OCI-LY1 (cell line): ENCODE results near the gene SGPP1.

Experiments
- H2AFZ ChIP-seq: fragments of 200-600 bp; sonication (generic), shearing (Covaris generic); 2 replicates; pipeline ENCODE4 v1.6.0; 2014; ENCODE audit warnings: antibody characterized with exemption, mild to moderate bottlenecking, low read length
- H3F3A ChIP-seq: fragments of 200-600 bp; sonication (generic), shearing (Covaris generic); 2 replicates; pipeline ENCODE4 v1.6.0; 2014; ENCODE audit warnings: mild to moderate bottlenecking, antibody characterized with exemption, low read length, moderate library complexity; ENCODE audit not compliant: insufficient read depth
- H3K27ac ChIP-seq: fragments of 200-600 bp; sonication (generic); 2 replicates; pipeline ENCODE4 v1.5.1; 2014; ENCODE audit warnings: low read length, mixed run types, mild to moderate bottlenecking, low read depth; ENCODE audit not compliant: poor library complexity, severe bottlenecking
- H3K27me3 ChIP-seq: fragments of 200-600 bp; sonication (generic); 2 replicates; pipeline ENCODE4 v1.6.0; 2014; ENCODE audit warnings: antibody characterized with exemption, mild to moderate bottlenecking, low read length, moderate library complexity; ENCODE audit not compliant: insufficient read depth
- H3K36me3 ChIP-seq: fragments of 200-600 bp; sonication (generic); 2 replicates; pipeline ENCODE4 v1.6.1; 2014; ENCODE audit warnings: mild to moderate bottlenecking, antibody characterized with exemption, low read length, moderate library complexity, mixed read lengths; ENCODE audit not compliant: insufficient read depth
- H3K4me1 ChIP-seq: fragments of 200-600 bp; sonication (generic); 2 replicates; pipeline ENCODE4 v1.5.1; 2014; ENCODE audit warnings: mild to moderate bottlenecking, low read length, moderate library complexity; ENCODE audit not compliant: insufficient read depth, severe bottlenecking
- H3K4me2 ChIP-seq: fragments of 200-600 bp; sonication (generic), shearing (Covaris generic); 2 replicates; pipeline ENCODE4 v1.6.1; 2014; ENCODE audit warnings: low read length
- H3K4me3 ChIP-seq: fragments of 200-600 bp; sonication (generic); 2 replicates; pipeline ENCODE4 v1.5.1; 2014; ENCODE audit warnings: low read length, low read depth, mild to moderate bottlenecking, mixed read lengths; ENCODE audit not compliant: poor library complexity, severe bottlenecking
- H3K79me2 ChIP-seq: fragments of 200-600 bp; shearing (Covaris generic); 2 replicates; pipeline ENCODE4 v1.6.1; 2016; ENCODE audit warnings: mixed run types, low read length, mixed read lengths; ENCODE audit not compliant: insufficient read depth
- H3K9ac ChIP-seq: fragments of 200-600 bp; sonication (generic), shearing (Covaris generic); 2 replicates; pipeline ENCODE4 v1.6.1; 2014; ENCODE audit warnings: mild to moderate bottlenecking, low read length, mixed read lengths
- H3K9me2 ChIP-seq: fragments of 200-600 bp; sonication (generic), shearing (Covaris generic); 2 replicates; pipeline ENCODE4 v1.6.1; 2014; ENCODE audit warnings: low read depth, mild to moderate bottlenecking, low read length, mixed read lengths
- H3K9me3 ChIP-seq: fragments of 200-600 bp; shearing (Covaris generic); 2 replicates; pipeline ENCODE4 v1.6.1; 2014; ENCODE audit warnings: low read length, mixed read lengths
- H4K20me1 ChIP-seq: fragments of 200-600 bp; sonication (generic), shearing (Covaris generic); 2 replicates; pipeline ENCODE4 v1.6.0; 2016; ENCODE audit warnings: mild to moderate bottlenecking, low read length; ENCODE audit not compliant: insufficient read depth
- EZH2 ChIP-seq: fragments of 200-600 bp; sonication (generic), shearing (Covaris generic); IDR thresholded peaks from 2 replicates; pipeline ENCODE4 v1.8.0; 2017; ENCODE audit warnings: borderline replicate concordance, mixed run types, mild to moderate bottlenecking, antibody characterized with exemption, low read length, moderate library complexity, mixed read lengths
- TF ChIP-seq, protein P1 (sequence below): fragments of 200-600 bp; sonication (generic), shearing (Covaris generic); IDR thresholded peaks from 2 replicates; pipeline ENCODE4 v1.5.1; 2017; ENCODE audit warnings: mild to moderate bottlenecking, antibody characterized with exemption, low read length, moderate library complexity, mixed read lengths

Gene SGPP1

DNA sequence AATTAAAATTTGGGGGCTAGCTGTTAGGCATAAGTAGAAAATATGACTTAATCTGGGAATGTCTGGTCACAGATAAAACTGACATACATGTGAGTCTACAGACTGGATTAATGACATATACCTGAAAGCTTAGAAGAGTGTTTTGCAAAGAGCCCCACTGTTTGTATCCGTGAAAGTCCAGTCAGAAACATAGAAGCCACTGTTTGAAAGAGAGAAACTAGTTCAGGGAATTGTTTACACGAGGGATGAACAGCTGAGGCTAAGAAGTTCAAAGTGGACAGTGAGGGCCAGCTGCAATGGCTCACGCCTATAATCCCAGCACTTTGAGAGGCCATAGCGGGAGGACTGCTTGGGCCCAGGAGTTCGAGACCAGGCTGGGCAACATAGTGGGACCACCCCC lies 36.2 kb upstream of the SGPP1 start:
- no peaks in the 10 kb centered on the region for H3K27me3 ChIP-seq
- H3K36me3 ChIP-seq = no peaks in the 10 kb centered on the region
- TF ChIP-seq, protein P1, sequence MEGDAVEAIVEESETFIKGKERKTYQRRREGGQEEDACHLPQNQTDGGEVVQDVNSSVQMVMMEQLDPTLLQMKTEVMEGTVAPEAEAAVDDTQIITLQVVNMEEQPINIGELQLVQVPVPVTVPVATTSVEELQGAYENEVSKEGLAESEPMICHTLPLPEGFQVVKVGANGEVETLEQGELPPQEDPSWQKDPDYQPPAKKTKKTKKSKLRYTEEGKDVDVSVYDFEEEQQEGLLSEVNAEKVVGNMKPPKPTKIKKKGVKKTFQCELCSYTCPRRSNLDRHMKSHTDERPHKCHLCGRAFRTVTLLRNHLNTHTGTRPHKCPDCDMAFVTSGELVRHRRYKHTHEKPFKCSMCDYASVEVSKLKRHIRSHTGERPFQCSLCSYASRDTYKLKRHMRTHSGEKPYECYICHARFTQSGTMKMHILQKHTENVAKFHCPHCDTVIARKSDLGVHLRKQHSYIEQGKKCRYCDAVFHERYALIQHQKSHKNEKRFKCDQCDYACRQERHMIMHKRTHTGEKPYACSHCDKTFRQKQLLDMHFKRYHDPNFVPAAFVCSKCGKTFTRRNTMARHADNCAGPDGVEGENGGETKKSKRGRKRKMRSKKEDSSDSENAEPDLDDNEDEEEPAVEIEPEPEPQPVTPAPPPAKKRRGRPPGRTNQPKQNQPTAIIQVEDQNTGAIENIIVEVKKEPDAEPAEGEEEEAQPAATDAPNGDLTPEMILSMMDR = no peak
- TF ChIP-seq EZH2 = no peak
- peaks cover 15% of the 10 kb centered on the region for H3K4me1 ChIP-seq
- no peaks in the 10 kb centered on the region for H4K20me1 ChIP-seq
- no peak overlapping the region for H3K4me2 ChIP-seq
- H3K4me3 ChIP-seq = no peak overlapping the region
- no peaks in the 10 kb centered on the region for H3K79me2 ChIP-seq
- no peak overlapping the region for H3K9ac ChIP-seq
- H3K9me2 ChIP-seq = no peaks in the 10 kb centered on the region
- no peak overlapping the region for H3K27ac ChIP-seq
- H3K9me3 ChIP-seq = no peaks in the 10 kb centered on the region
- H3F3A ChIP-seq = no peaks in the 10 kb centered on the region; the same call in none of the 2 replicates
- no peak overlapping the region for H2AFZ ChIP-seq

DNA sequence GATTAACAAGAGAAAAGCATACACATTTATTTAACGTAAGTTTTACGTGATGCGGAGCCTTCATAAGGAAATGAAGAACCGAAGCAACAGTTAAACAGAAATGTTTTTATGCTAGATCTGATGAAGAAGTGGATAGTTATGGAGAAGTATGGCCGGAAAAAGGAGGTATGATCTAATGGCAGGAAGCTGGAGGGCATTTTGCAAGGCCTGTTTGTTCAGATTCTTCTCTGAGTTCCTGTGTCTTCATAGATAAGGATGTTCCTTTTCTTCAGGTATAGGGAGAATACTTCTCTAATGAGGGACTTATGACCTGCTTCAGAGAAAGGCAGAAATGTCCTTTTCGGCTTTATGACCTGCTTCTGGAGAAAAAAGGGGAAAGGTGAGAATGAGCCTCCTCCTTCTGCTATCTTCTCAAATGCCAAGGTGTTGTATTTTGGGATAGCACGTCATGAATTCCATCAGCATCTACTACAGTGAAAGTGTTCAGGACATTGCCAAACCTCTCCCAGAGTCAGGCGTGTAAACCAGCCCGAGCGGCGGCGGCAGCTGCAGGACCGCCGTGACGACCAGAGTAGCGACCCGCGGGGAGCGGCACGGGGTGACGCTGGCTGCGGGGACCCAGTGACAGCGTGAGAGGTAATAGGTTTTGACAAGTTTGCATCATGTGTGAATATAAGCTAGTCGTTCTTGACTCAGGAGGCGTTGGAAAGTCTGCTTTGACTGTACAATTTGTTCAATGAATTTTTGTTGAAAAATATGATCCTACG lies 33.7 kb upstream of the SGPP1 start:
- Histone ChIP-seq H3K4me2 (no peak overlapping the region), H3K4me1 (peaks cover 23% of the 10 kb centered on the region), H4K20me1 (no peaks in the 10 kb centered on the region), H3K27ac (no peak overlapping the region), H3K9me3 (no peaks in the 10 kb centered on the region), H3K36me3 (no peaks in the 10 kb centered on the region), H3K4me3 (no peak overlapping the region), H3K9me2 (no peaks in the 10 kb centered on the region), H3K9ac (no peak overlapping the region), H2AFZ (no peak overlapping the region), H3K79me2 (no peaks in the 10 kb centered on the region), H3F3A (no peaks in the 10 kb centered on the region; the same call in none of the 2 replicates), H3K27me3 (no peaks in the 10 kb centered on the region)
- TF ChIP-seq, protein P1 = no peak

DNA sequence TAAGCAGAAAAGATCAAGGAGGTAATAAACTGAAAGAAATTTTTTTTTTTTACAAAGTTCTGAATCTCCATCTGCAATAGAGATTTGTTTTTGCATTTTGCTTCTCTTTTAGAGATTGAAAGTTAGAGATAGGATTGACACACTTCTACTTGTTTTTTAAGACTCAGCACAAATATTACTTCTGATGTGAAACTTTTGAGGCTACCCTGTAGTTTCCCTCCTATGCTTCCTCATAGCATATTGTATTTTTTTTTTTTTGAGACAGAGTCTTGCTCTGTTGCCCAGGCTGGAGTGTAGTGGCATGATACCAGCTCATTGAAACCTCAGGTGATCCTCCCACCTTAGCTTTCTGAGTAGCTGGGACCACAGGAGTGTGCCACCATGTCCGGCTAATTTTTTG lies 32.1 kb upstream of the SGPP1 start:
- no peak overlapping the region for H3K4me2 ChIP-seq
- no peaks in the 10 kb centered on the region for H3K79me2 ChIP-seq
- H3K36me3 ChIP-seq = no peaks in the 10 kb centered on the region
- peak overlapping the region; percentile 24; the same call in 1 of the 2 replicates for H3K9ac ChIP-seq
- peak overlapping the region; percentile 10 for H3K27ac ChIP-seq
- no peaks in the 10 kb centered on the region for H4K20me1 ChIP-seq
- no peak overlapping the region for H3K4me3 ChIP-seq
- H3F3A ChIP-seq = no peaks in the 10 kb centered on the region; the same call in none of the 2 replicates
- no peaks in the 10 kb centered on the region for H3K27me3 ChIP-seq
- H3K4me1 ChIP-seq = peaks cover 23% of the 10 kb centered on the region
- no peaks in the 10 kb centered on the region for H3K9me2 ChIP-seq
- TF ChIP-seq, protein P1 = no peak
- TF ChIP-seq EZH2 = no peak
- H2AFZ ChIP-seq = peak overlapping the region; percentile 47
- no peaks in the 10 kb centered on the region for H3K9me3 ChIP-seq
